ENCODE data around the gene FKBP6.

DNA sequence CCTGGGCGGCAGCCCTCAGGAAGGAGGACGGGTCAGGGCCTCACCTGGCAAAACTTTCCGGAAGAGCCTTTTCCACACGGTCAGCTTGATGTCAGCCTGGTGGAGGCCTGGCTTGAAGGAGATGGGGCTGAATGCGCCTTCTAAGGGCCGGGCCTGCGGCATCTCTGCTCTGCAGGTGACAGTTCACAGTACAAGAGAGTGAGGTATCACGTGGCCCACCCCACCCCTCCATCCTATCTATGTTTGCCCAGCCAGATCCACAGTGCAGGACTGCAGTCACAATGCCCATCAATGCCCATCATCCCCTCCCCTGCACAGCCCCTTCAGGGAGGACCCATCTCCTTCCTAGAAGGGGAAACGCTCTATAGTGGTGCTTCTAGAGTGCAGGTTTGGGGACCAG lies 11.4 kb upstream of the FKBP6 start:
- TF ChIP-seq EZH2 (IDR thresholded peaks at IDR 0.05; ENCODE audit: borderline replicate concordance, insufficient read depth, low read length, poor library complexity, severe bottlenecking) (no peak), RAD21 (conservative IDR thresholded peaks at IDR 0.05) (no peak), POLR2AphosphoS5 (IDR thresholded peaks at IDR 0.05) (no peak), EP300 (conservative IDR thresholded peaks at IDR 0.05; ENCODE audit: poor library complexity, severe bottlenecking) (no peak), TAF1 (IDR thresholded peaks at IDR 0.05; ENCODE audit: low read depth) (no peak), MXI1 (conservative IDR thresholded peaks at IDR 0.05; ENCODE audit: poor library complexity, severe bottlenecking) (no peak), SMC3 (conservative IDR thresholded peaks at IDR 0.05; ENCODE audit: poor library complexity) (no peak)
- TF ChIP-seq, protein P1, sequence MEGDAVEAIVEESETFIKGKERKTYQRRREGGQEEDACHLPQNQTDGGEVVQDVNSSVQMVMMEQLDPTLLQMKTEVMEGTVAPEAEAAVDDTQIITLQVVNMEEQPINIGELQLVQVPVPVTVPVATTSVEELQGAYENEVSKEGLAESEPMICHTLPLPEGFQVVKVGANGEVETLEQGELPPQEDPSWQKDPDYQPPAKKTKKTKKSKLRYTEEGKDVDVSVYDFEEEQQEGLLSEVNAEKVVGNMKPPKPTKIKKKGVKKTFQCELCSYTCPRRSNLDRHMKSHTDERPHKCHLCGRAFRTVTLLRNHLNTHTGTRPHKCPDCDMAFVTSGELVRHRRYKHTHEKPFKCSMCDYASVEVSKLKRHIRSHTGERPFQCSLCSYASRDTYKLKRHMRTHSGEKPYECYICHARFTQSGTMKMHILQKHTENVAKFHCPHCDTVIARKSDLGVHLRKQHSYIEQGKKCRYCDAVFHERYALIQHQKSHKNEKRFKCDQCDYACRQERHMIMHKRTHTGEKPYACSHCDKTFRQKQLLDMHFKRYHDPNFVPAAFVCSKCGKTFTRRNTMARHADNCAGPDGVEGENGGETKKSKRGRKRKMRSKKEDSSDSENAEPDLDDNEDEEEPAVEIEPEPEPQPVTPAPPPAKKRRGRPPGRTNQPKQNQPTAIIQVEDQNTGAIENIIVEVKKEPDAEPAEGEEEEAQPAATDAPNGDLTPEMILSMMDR (IDR thresholded peaks at IDR 0.05; ENCODE audit: poor library complexity, severe bottlenecking), result no peak
- TF ChIP-seq, protein P2, sequence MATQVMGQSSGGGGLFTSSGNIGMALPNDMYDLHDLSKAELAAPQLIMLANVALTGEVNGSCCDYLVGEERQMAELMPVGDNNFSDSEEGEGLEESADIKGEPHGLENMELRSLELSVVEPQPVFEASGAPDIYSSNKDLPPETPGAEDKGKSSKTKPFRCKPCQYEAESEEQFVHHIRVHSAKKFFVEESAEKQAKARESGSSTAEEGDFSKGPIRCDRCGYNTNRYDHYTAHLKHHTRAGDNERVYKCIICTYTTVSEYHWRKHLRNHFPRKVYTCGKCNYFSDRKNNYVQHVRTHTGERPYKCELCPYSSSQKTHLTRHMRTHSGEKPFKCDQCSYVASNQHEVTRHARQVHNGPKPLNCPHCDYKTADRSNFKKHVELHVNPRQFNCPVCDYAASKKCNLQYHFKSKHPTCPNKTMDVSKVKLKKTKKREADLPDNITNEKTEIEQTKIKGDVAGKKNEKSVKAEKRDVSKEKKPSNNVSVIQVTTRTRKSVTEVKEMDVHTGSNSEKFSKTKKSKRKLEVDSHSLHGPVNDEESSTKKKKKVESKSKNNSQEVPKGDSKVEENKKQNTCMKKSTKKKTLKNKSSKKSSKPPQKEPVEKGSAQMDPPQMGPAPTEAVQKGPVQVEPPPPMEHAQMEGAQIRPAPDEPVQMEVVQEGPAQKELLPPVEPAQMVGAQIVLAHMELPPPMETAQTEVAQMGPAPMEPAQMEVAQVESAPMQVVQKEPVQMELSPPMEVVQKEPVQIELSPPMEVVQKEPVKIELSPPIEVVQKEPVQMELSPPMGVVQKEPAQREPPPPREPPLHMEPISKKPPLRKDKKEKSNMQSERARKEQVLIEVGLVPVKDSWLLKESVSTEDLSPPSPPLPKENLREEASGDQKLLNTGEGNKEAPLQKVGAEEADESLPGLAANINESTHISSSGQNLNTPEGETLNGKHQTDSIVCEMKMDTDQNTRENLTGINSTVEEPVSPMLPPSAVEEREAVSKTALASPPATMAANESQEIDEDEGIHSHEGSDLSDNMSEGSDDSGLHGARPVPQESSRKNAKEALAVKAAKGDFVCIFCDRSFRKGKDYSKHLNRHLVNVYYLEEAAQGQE (IDR thresholded peaks at IDR 0.05; ENCODE audit: borderline replicate concordance), result no peak

All from neural cell (in vitro differentiated cells).